Thoracic aorta (tissue), 2 donors: ENCODE results near the gene KIR3DL1. TPM values are rescaled to one million over a fixed set of nuclear protein-coding genes. Genes with fewer than 3 reads are reported as not detected.
"Not testable (repeated sequence)": the region's sequence is repeated elsewhere in the genome, so short reads cannot be mapped to it uniquely, and the experiment has no call there.

Experiments used
- ATAC-seq: fragments of 150-250 bp; one replicate; pipeline ENCODE4 v1.8.0; 2017; ENCODE audit warnings: low read depth; ENCODE audit not compliant: insufficient number of reproducible peaks, low FRiP score
- DNase-seq: peaks from one replicate; pipeline ENCODE4 v3.0.0-alpha.2; 2020; ENCODE audit warnings: low spot score
- H3K27ac ChIP-seq, 2 donors: fragments of 200-600 bp; sonication (generic); 1 replicate in 1 of 2; 2 replicates in 1 of 2; pipeline ENCODE4 v1.5.1; 2016; ENCODE audit warnings: mild to moderate bottlenecking in 2 of 2, moderate library complexity in 2 of 2
- H3K27me3 ChIP-seq: fragments of 200-600 bp; sonication (generic); replicated peaks from 2 replicates; pipeline ENCODE4 v1.6.0; 2016; ENCODE audit warnings: mild to moderate bottlenecking; ENCODE audit not compliant: insufficient read depth
- H3K36me3 ChIP-seq: fragments of 200-600 bp; sonication (generic); one replicate; pipeline ENCODE4 v1.5.1; 2016
- H3K4me1 ChIP-seq, 2 donors: fragments of 200-600 bp; sonication (generic); 1 replicate in 1 of 2; 2 replicates in 1 of 2; pipeline versions ENCODE4 v1.5.1 to v1.6.0; 2016; ENCODE audit warnings: low read depth in 2 of 2, mild to moderate bottlenecking in 1 of 2; ENCODE audit not compliant: control insufficient read depth in 1 of 2
- H3K4me3 ChIP-seq: fragments of 200-600 bp; sonication (generic); 2 replicates; pipeline ENCODE4 v1.5.1; 2016; ENCODE audit warnings: mild to moderate bottlenecking
- H3K9me3 ChIP-seq: fragments of 200-600 bp; sonication (generic); 2 replicates; pipeline ENCODE4 v1.5.1; 2016
- total RNA-seq, 2 donors: library from RNA; depleted of rRNA; stranded (reverse); fragments of >200 nt; gene quantifications; one replicate each; pipeline versions ENCODE4 v1.1.0 to v1.2.3, GENCODE V29; 2016

KIR3DL1 gene
- total RNA-seq: not detected

GRCh38 chr19:54816251-54816650 is at the start of gene KIR3DL1:
Gene KIR3DL1, plus strand, starts transcription at chr19:54816468.
- not testable (repeated sequence) for H3K4me1 ChIP-seq, DNase-seq, ATAC-seq, H3K9me3 ChIP-seq, H3K27me3 ChIP-seq, H3K27ac ChIP-seq, H3K36me3 ChIP-seq, H3K4me3 ChIP-seq

- ATAC-seq, H3K27ac ChIP-seq, H3K36me3 ChIP-seq, H3K4me3 ChIP-seq, H3K4me1 ChIP-seq, H3K27me3 ChIP-seq, H3K9me3 ChIP-seq, DNase-seq: not testable (repeated sequence)
Measured at GRCh38 chr19:54769646-54770045, 46.6 kb upstream of the KIR3DL1 start, which contains the start of gene KIR2DL1. Gene KIR2DL1, plus strand, starts transcription at chr19:54769793. Its CDS starts 58 bp downstream, at chr19:54769851.

DNA sequence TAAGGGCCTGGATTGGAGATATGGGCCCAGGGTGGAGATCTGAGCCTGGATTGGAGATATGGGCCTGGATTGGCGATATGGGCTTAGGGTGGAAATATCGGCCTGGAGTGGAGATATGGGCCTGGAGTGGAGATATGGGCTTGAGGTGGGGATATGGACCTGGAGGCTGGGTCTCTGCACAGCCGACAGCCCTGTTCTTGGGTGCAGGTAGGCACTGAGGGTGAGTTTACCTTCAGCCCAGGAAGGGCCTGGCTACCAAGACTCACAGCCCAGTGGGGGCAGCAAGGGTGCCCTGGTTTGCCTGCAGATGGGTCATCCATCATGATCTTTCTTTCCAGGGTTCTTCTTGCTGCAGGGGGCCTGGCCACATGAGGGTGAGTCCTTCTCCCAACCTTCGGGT is 45.8 kb upstream of the KIR3DL1 start:
- H3K9me3 ChIP-seq, H3K27me3 ChIP-seq, ATAC-seq, DNase-seq, H3K4me1 ChIP-seq, H3K4me3 ChIP-seq, H3K27ac ChIP-seq, H3K36me3 ChIP-seq: not testable (repeated sequence)

GRCh38 chr19:54771018-54771960 is 45.0 kb upstream of the KIR3DL1 start:
- H3K27ac ChIP-seq, H3K9me3 ChIP-seq, ATAC-seq, DNase-seq, H3K4me3 ChIP-seq, H3K36me3 ChIP-seq, H3K27me3 ChIP-seq, H3K4me1 ChIP-seq: not testable (repeated sequence)

- H3K9me3 ChIP-seq, H3K27me3 ChIP-seq, H3K4me1 ChIP-seq, DNase-seq, H3K4me3 ChIP-seq, H3K36me3 ChIP-seq, ATAC-seq, H3K27ac ChIP-seq: not testable (repeated sequence)
Measured at GRCh38 chr19:54772666-54773065, 43.6 kb upstream of the KIR3DL1 start.

DNA sequence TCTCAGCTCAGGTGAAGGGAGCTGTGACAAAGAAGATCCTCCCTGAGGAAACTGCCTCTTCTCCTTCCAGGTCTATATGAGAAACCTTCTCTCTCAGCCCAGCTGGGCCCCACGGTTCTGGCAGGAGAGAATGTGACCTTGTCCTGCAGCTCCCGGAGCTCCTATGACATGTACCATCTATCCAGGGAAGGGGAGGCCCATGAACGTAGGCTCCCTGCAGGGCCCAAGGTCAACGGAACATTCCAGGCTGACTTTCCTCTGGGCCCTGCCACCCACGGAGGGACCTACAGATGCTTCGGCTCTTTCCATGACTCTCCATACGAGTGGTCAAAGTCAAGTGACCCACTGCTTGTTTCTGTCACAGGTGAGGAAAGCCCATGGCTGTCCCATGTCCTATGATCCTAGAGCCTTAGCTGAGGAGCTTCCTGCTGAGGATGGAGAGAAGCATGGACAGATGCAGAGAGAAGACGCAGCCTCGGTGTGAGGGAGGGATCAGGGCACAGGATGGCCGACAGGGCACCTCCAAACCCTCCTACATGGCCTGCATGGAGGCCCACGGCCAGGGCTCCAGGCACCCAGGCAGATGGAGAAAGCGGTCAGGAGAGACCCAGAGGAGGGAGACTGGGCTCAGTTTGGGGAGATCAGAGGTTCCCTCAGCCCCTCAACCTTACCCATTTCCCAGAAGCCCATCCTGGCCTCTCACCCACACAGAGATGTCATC is 41.0 kb upstream of the KIR3DL1 start:
- H3K4me1 ChIP-seq, ATAC-seq, H3K36me3 ChIP-seq, H3K27me3 ChIP-seq, DNase-seq, H3K9me3 ChIP-seq, H3K27ac ChIP-seq, H3K4me3 ChIP-seq: not testable (repeated sequence)

- ATAC-seq, H3K27ac ChIP-seq, H3K9me3 ChIP-seq, H3K27me3 ChIP-seq, DNase-seq, H3K4me3 ChIP-seq, H3K36me3 ChIP-seq, H3K4me1 ChIP-seq: not testable (repeated sequence)
Measured at GRCh38 chr19:54775830-54776229, 40.4 kb upstream of the KIR3DL1 start.

- H3K4me1 ChIP-seq, ATAC-seq, H3K36me3 ChIP-seq, H3K27ac ChIP-seq, H3K27me3 ChIP-seq, H3K9me3 ChIP-seq, DNase-seq, H3K4me3 ChIP-seq: not testable (repeated sequence)
Measured at GRCh38 chr19:54777851-54778250, 38.4 kb upstream of the KIR3DL1 start.

GRCh38 chr19:54778896-54779295 is 37.4 kb upstream of the KIR3DL1 start:
- not testable (repeated sequence) for H3K4me3 ChIP-seq, H3K4me1 ChIP-seq, H3K27me3 ChIP-seq, H3K27ac ChIP-seq, DNase-seq, H3K36me3 ChIP-seq, ATAC-seq, H3K9me3 ChIP-seq

DNA sequence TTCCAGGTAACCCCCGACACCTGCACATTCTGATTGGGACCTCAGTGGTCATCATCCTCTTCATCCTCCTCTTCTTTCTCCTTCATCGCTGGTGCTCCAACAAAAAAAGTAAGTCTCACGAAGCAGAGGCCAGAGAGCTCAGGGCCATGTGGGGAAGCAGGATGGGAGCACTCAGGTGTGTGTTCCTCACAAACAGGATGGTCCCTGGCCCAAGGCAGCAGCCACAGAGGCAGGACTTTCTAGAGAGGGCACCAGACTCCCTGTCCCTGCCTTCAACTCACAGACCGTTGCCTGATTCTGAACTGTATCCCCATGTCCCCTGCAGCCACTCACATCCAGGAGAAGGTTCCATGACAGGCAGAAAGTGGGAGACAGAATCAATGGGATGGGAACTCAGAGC is 33.4 kb upstream of the KIR3DL1 start:
- not testable (repeated sequence) for H3K27me3 ChIP-seq, ATAC-seq, H3K36me3 ChIP-seq, DNase-seq, H3K4me1 ChIP-seq, H3K4me3 ChIP-seq, H3K27ac ChIP-seq, H3K9me3 ChIP-seq

DNA sequence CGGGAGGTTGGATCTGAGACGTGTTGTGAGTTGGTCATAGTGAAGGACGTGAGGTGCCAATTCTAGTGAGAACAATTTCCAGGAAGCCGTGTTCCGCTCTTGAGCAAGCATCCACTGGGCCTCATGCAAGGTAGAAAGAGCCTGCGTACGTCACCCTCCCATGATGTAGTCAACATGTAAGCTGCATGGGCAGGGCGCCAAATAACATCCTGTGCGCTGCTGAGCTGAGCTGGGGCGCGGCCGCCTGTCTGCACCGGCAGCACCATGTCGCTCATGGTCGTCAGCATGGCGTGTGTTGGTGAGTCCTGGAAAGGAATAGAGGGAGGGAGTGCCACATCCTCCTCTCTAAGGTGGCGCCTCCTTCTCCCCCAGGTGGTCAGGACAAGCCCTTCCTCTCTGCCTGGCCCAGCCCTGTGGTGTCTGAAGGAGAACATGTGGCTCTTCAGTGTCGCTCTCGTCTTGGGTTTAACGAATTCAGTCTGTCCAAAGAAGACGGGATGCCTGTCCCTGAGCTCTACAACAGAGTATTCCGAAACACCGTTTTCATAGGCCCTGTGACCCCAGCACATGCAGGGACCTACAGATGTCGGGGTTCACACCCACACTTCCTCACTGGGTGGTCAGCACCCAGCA is 30.1 kb upstream of the KIR3DL1 start:
- not testable (repeated sequence) for H3K4me3 ChIP-seq, DNase-seq, H3K4me1 ChIP-seq, H3K27me3 ChIP-seq, H3K9me3 ChIP-seq, ATAC-seq, H3K27ac ChIP-seq, H3K36me3 ChIP-seq

DNA sequence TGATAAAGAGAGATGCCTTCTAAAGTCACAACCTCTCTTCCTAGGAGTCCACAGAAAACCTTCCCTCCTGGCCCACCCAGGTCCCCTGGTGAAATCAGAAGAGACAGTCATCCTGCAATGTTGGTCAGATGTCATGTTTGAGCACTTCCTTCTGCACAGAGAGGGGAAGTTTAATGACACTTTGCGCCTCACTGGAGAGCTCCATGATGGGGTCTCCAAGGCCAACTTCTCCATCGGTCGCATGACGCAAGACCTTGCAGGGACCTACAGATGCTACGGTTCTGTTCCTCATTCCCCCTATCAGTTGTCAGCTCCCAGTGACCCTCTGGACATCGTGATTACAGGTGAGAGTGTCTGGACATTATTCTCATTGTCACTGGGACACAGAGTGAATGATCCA is 28.1 kb upstream of the KIR3DL1 start:
- not testable (repeated sequence) for DNase-seq, H3K4me1 ChIP-seq, H3K9me3 ChIP-seq, ATAC-seq, H3K36me3 ChIP-seq, H3K27ac ChIP-seq, H3K4me3 ChIP-seq, H3K27me3 ChIP-seq
